K562 (cell line): ENCODE data around the gene KATNB1. TPM values are rescaled to one million over a fixed set of nuclear protein-coding genes. Genes with fewer than 3 reads are reported as not detected.

Experiments
- ATAC-seq: fragments of 200-7000 bp; cut with Tn5 transposase; 3 replicates; pipeline ENCODE4 v1.9.1; 2020; ENCODE audit warnings: moderate library complexity
- BruUV-seq: library from RNA; stranded (reverse); fragments of 400-500 nt; replicated peaks from 2 replicates; lab custom pipeline; 2021; lab: Mats Ljungman, UMichigan
- CTCF ChIA-PET: fragments of 300-600 bp; formaldehyde crosslinking; extraction: SDS; loops from one replicate; lab custom pipeline; 2021; ENCODE audit warnings: low intra/inter-chr PET ratio; lab: Yijun Ruan, JAX
- POLR2A ChIA-PET: fragments of 300-600, 350-650 bp; sonication (Branson Sonifier 250); formaldehyde crosslinking; extraction: SDS; loops from one replicate; lab custom pipeline; 2021; ENCODE audit warnings: antibody characterized with exemption, inconsistent platforms; lab: Yijun Ruan, JAX
- DNase-seq, 4 experiments: peaks; one replicate each; pipeline versions ENCODE4 v3.0.0 to v3.0.0-alpha.2; 2011 to 2018; ENCODE audit warnings: low spot score in 3 of 4, mixed read lengths in 3 of 4; ENCODE audit errors: extremely low read depth in 1 of 4
- FAIRE-seq: peaks from 2 replicates; lab custom pipeline; 2011; peaks lifted over from hg19 to GRCh38; lab: Jason Lieb, UNC
- H2AFZ ChIP-seq: 2 replicates; pipeline ENCODE4 v1.6.0; 2011; ENCODE audit warnings: low read depth, low read length, control low read depth, inconsistent platforms
- H3K27ac ChIP-seq: fragments of 200-600 bp; 3 replicates; pipeline ENCODE4 v1.8.0; 2011; ENCODE audit warnings: low read depth, mild to moderate bottlenecking, control low read depth, inconsistent platforms, low read length, moderate library complexity, mixed read lengths; ENCODE audit errors: extremely low read depth
- H3K27me3 ChIP-seq, 2 experiments: fragments of 300-600 bp in 1 of 2; 2 replicates in 1 of 2; 3 replicates in 1 of 2; pipeline versions ENCODE4 v1.6.0 to v1.8.0; 2011; ENCODE audit warnings: inconsistent platforms in 2 of 2, low read length in 2 of 2, mild to moderate bottlenecking in 1 of 2, mixed read lengths in 1 of 2, moderate library complexity in 1 of 2; ENCODE audit not compliant: control insufficient read depth in 2 of 2, insufficient read depth in 2 of 2
- H3K36me3 ChIP-seq: fragments of 300-600 bp; 3 replicates; pipeline ENCODE4 v1.8.0; 2011; ENCODE audit warnings: mild to moderate bottlenecking, low read length, inconsistent platforms; ENCODE audit not compliant: control insufficient read depth, insufficient read depth
- H3K4me1 ChIP-seq, 2 experiments: fragments of 200-600 bp in 1 of 2; replicated peaks in 1 of 2; 2 replicates in 1 of 2; 3 replicates in 1 of 2; pipeline versions ENCODE4 v1.5.1 to v1.8.0; 2011; ENCODE audit warnings: inconsistent platforms in 2 of 2, low read length in 2 of 2, mild to moderate bottlenecking in 1 of 2, mixed read lengths in 1 of 2, moderate library complexity in 1 of 2; ENCODE audit not compliant: control insufficient read depth in 2 of 2, insufficient read depth in 2 of 2
- H3K4me2 ChIP-seq: 2 replicates; pipeline ENCODE4 v1.6.1; 2011; ENCODE audit warnings: low read length, control low read depth, inconsistent platforms, mixed read lengths; ENCODE audit not compliant: insufficient read depth
- H3K4me3 ChIP-seq: fragments of 200-600 bp; sonication (generic), shearing (Covaris generic); 2 replicates; pipeline ENCODE4 v1.5.1; 2016; ENCODE audit warnings: control low read depth, inconsistent platforms
- H3K79me2 ChIP-seq: fragments of 200-600 bp; 3 replicates; pipeline ENCODE4 v1.8.0; 2011; ENCODE audit warnings: low read length, inconsistent platforms; ENCODE audit not compliant: control insufficient read depth, insufficient read depth
- H3K9ac ChIP-seq, 2 experiments: 2 replicates each; pipeline versions ENCODE4 v1.6.0 to v1.6.1; 2011; ENCODE audit warnings: low read depth in 2 of 2, low read length in 2 of 2, control low read depth in 1 of 2, inconsistent platforms in 1 of 2, mild to moderate bottlenecking in 1 of 2, mixed read lengths in 1 of 2; ENCODE audit not compliant: insufficient read depth in 1 of 2
- H3K9me1 ChIP-seq: one replicate; pipeline ENCODE4 v1.6.0; 2011; ENCODE audit warnings: inconsistent platforms, mild to moderate bottlenecking, low read length, moderate library complexity; ENCODE audit not compliant: control insufficient read depth, insufficient read depth
- H3K9me3 ChIP-seq: replicated peaks from 2 replicates; pipeline ENCODE4 v1.5.1; 2011; ENCODE audit warnings: low read depth, low read length, inconsistent platforms; ENCODE audit not compliant: control insufficient read depth, insufficient read depth
- H4K20me1 ChIP-seq: replicated peaks from 2 replicates; pipeline ENCODE4 v1.6.1; 2011; ENCODE audit warnings: low read length, inconsistent platforms, mixed read lengths; ENCODE audit not compliant: control insufficient read depth, insufficient read depth
- BCOR ChIP-seq: fragments of 450-650 bp; IDR thresholded peaks from 2 replicates; pipeline ENCODE4 v1.6.1; 2016
- IRF1 ChIP-seq: sonication (generic); formaldehyde crosslinking; IDR thresholded peaks from 2 replicates; pipeline ENCODE4 v1.8.0; 2022; ENCODE audit warnings: missing genetic modification reagents, mild to moderate bottlenecking, borderline replicate concordance
- MCM3 ChIP-seq: fragments of 450-650 bp; IDR thresholded peaks from 2 replicates; pipeline ENCODE4 v1.6.1; 2016
- NCOA6 ChIP-seq: fragments of 450-650 bp; IDR thresholded peaks from 2 replicates; pipeline ENCODE4 v1.6.1; 2017; ENCODE audit warnings: mild to moderate bottlenecking
- RBM14 ChIP-seq: fragments of 200-400 bp; formaldehyde crosslinking; IDR thresholded peaks from 2 replicates; pipeline ENCODE4 v1.6.1; 2018; ENCODE audit warnings: low read depth, mild to moderate bottlenecking, low read length, moderate library complexity, borderline replicate concordance; ENCODE audit not compliant: insufficient read depth
- SRSF9 ChIP-seq: fragments of 200-400 bp; formaldehyde crosslinking; IDR thresholded peaks from 2 replicates; pipeline ENCODE4 v1.6.1; 2017; ENCODE audit warnings: low read depth, low read length, borderline replicate concordance
- TCF3 ChIP-seq: sonication (generic); formaldehyde crosslinking; IDR thresholded peaks from 2 replicates; pipeline ENCODE4 v1.4.0; 2020; ENCODE audit warnings: mild to moderate bottlenecking, missing genetic modification reagents
- ZKSCAN3 ChIP-seq: fragments of 250-450 bp; sonication (Bioruptor Pico); IDR thresholded peaks from 2 replicates; pipeline ENCODE4 v1.4.0; 2020
- ZNF444 ChIP-seq: fragments of 250-450 bp; sonication (Bioruptor Pico); IDR thresholded peaks from 2 replicates; pipeline ENCODE4 v1.4.0; 2020; ENCODE audit warnings: mild to moderate bottlenecking, moderate library complexity
- WGBS: fragments of 100-300 bp; shearing (Covaris generic); methylation state at CpG from one replicate; pipeline ENCODE4 v1.1.6; 2016; ENCODE audit warnings: low coverage, mixed read lengths; ENCODE audit not compliant: insufficient coverage; ENCODE audit errors: missing lambda C conversion rate; 5-methylcytosine and 5-hydroxymethylcytosine counted together
- in situ Hi-C: fragments of 300-500 bp; cut with MboI; formaldehyde crosslinking; loops from 4 replicates; pipeline ENCODE4 v1.15.0; 2018; ENCODE audit warnings: inconsistent platforms, mixed read lengths
- intact Hi-C: fragments of 100-400 bp; cut with micrococcal nuclease; formaldehyde crosslinking; loops from 2 replicates; pipeline ENCODE4 v1.14.2; 2022
- polyA plus RNA-seq, 8 experiments: library from polyadenylated mRNA; depleted of rRNA in 4 of 8; stranded (reverse) in 5 of 8; unstranded in 3 of 8; fragments of >200 nt; fragmentation: Nextera tagmentation in 2 of 8; fragmentation: Illumina TruSeq in 1 of 8; extraction: Ambion mirVana in 2 of 8; extraction: Trizol in 1 of 8; gene quantifications; 2 replicates each; pipeline versions ENCODE4 v1.2.1 to v1.2.3, GENCODE V29; 2011 to 2014; ENCODE audit warnings: inconsistent platforms in 1 of 8, missing spikeins in 1 of 8
- total RNA-seq, 7 experiments: library from RNA; depleted of rRNA in 6 of 7; stranded (reverse); fragments of >200 nt in 6 of 7; fragmentation: Illumina TruSeq in 2 of 7; extraction: Trizol in 2 of 7; gene quantifications; 2 replicates each; pipeline versions ENCODE4 v1.2.1 to v1.2.3, GENCODE V29; 2011 to 2021; ENCODE audit warnings: low replicate concordance in 1 of 7
- TF ChIP-seq, protein P1 (sequence below): sonication (generic); formaldehyde crosslinking; IDR thresholded peaks from 2 replicates; pipeline ENCODE4 v1.8.1; 2023; ENCODE audit warnings: missing genetic modification reagents, mild to moderate bottlenecking, borderline replicate concordance

KATNB1 gene
- total and polyA plus RNA-seq, 9 of the 15 experiments (the other 6 are each of a cell fraction or from before 2014, with no cell fraction given) = 1.2 to 52.6 (median 21.9) TPM

DNA sequence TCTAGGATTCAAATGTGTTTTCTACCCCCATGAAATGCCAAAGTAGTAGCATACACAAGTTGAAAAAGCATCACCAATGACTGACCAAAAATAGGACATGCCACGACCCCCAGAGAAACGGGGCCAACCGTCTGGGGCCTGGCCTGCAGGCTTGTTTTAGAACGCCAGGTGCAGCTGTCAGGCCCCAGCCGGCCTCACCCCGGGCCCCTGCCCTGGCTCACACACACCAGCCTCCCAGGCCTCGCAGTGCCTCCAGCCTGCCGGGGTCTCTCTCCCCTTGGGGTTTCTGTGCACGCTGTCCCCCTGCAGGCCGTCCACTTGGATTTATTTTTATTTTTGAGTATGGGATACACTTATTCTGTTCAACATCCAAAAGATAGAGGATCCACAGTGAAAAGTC, 7.9 kb downstream of the KATNB1 start:
- 73% methylated on average over 8 of the region's 10 CpGs for WGBS
- ChIA-PET CTCF (no interaction called here), POLR2A (no interaction called here)
- peak overlapping the region in 1 of 2 experiments; percentile 47; a peak in 2 of 4 replicates for H3K9ac ChIP-seq
- peaks cover 10 to 32% of the 10 kb centered on the region in 2 experiments for H3K4me1 ChIP-seq
- H4K20me1 ChIP-seq = no peaks in the 10 kb centered on the region
- H3K4me2 ChIP-seq = no peak overlapping the region
- TF ChIP-seq IRF1 (CRISPR knock-in tag) (no peak), TCF3 (no peak), MCM3 (no peak)
- TF ChIP-seq, all 486 proteins: peak for 0
- DNase-seq = no peak
- no peak for ATAC-seq
- no peaks in the 10 kb centered on the region for H3K9me3 ChIP-seq
- H3K36me3 ChIP-seq = peaks cover 27% of the 10 kb centered on the region; the same call in 2 of the 3 replicates
- no peak overlapping the region for H3K4me3 ChIP-seq
- in situ Hi-C loops (no loop called here), intact Hi-C loops (no loop called here)
- H2AFZ ChIP-seq = no peak overlapping the region
- no peak for FAIRE-seq
- H3K79me2 ChIP-seq = no peaks in the 10 kb centered on the region
- H3K9me1 ChIP-seq = no peaks in the 10 kb centered on the region
- no TSS peak for BruUV-seq
- H3K27me3 ChIP-seq = no peaks in the 10 kb centered on the region
- no peak overlapping the region for H3K27ac ChIP-seq

DNA sequence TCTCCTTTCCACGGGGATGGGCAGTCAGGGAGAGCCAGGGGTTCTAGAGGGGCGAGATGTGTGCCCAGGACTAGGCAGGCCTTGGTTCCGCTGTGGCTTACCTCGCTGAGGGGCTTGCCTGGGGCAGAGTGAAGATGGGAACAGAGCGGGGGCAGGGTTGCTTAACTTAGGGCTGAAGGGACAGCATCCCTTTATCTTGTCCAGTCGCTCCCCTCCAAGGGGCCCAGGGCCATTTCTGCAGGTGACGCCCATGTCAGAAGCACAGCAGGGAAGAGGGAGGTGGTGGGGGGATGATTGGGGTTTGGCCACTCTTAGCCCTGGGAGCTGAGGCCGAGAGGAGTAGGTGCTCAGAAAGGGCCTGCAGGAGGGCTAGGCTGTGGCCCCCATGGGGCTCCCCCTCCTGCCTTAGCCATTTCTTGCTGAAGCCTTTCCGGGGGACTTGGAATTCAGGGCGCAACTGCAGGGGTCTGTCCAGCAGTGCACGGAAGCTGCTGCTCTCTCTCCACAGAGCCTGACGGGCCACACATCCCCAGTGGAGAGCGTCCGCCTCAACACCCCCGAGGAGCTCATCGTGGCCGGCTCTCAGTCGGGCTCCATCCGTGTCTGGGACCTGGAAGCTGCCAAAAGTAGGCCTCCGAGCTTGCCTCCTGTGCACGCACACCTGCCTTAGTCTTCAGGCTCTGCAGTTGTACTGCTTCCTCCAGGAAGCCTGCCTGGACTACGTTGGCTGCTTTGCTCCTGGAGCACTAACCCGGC, 8.5 kb downstream of the KATNB1 start:
- no peak overlapping the region for H2AFZ ChIP-seq
- ChIA-PET CTCF (no interaction called here), POLR2A (interaction anchor here (0.6 kb wide), 1 partner anchor 211 kb away, joined by 4 read pairs; no protein-coding TSS in a partner anchor)
- WGBS = 86% methylated on average over 22 of the region's 23 CpGs
- no peak overlapping the region for H3K4me3 ChIP-seq
- in situ Hi-C loops (no loop called here), intact Hi-C loops (no loop called here)
- H3K4me1 ChIP-seq = peaks cover 10 to 32% of the 10 kb centered on the region in 2 experiments
- H3K27me3 ChIP-seq = no peaks in the 10 kb centered on the region
- peak overlapping the region in 1 of 2 experiments; percentile 47; a peak in 2 of 4 replicates for H3K9ac ChIP-seq
- no peaks in the 10 kb centered on the region for H4K20me1 ChIP-seq
- H3K27ac ChIP-seq = no peak overlapping the region
- peaks cover 27% of the 10 kb centered on the region; the same call in 2 of the 3 replicates for H3K36me3 ChIP-seq
- no peak for DNase-seq
- no peak for ATAC-seq
- BruUV-seq = no TSS peak
- FAIRE-seq = peak; percentile 32
- H3K79me2 ChIP-seq = no peaks in the 10 kb centered on the region
- H3K9me3 ChIP-seq = no peaks in the 10 kb centered on the region
- H3K4me2 ChIP-seq = no peak overlapping the region
- H3K9me1 ChIP-seq = no peaks in the 10 kb centered on the region
- TF ChIP-seq NCOA6 = no peak
- no peak for TF ChIP-seq RBM14
- TF ChIP-seq BCOR = peak; percentile 37; the same call in 1 of the 2 replicates
- TF ChIP-seq ZKSCAN3 = no peak
- no peak for TF ChIP-seq ZNF444 (CRISPR knock-in tag)
- no peak for TF ChIP-seq SRSF9
- TF ChIP-seq, protein P1, sequence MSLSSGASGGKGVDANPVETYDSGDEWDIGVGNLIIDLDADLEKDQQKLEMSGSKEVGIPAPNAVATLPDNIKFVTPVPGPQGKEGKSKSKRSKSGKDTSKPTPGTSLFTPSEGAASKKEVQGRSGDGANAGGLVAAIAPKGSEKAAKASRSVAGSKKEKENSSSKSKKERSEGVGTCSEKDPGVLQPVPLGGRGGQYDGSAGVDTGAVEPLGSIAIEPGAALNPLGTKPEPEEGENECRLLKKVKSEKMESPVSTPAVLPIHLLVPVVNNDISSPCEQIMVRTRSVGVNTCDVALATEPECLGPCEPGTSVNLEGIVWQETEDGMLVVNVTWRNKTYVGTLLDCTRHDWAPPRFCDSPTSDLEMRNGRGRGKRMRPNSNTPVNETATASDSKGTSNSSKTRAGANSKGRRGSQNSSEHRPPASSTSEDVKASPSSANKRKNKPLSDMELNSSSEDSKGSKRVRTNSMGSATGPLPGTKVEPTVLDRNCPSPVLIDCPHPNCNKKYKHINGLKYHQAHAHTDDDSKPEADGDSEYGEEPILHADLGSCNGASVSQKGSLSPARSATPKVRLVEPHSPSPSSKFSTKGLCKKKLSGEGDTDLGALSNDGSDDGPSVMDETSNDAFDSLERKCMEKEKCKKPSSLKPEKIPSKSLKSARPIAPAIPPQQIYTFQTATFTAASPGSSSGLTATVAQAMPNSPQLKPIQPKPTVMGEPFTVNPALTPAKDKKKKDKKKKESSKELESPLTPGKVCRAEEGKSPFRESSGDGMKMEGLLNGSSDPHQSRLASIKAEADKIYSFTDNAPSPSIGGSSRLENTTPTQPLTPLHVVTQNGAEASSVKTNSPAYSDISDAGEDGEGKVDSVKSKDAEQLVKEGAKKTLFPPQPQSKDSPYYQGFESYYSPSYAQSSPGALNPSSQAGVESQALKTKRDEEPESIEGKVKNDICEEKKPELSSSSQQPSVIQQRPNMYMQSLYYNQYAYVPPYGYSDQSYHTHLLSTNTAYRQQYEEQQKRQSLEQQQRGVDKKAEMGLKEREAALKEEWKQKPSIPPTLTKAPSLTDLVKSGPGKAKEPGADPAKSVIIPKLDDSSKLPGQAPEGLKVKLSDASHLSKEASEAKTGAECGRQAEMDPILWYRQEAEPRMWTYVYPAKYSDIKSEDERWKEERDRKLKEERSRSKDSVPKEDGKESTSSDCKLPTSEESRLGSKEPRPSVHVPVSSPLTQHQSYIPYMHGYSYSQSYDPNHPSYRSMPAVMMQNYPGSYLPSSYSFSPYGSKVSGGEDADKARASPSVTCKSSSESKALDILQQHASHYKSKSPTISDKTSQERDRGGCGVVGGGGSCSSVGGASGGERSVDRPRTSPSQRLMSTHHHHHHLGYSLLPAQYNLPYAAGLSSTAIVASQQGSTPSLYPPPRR (CRISPR knock-in tag) = no peak
